Hematopoietic multipotent progenitor cell treated with erythropoietin and hydrocortisone succinate and interleukin-3 and kit ligand, for 17 days (in vitro differentiated cells): ENCODE data around the gene DNAJC28.
"Not testable (repeated sequence)": the region's sequence is repeated elsewhere in the genome, so short reads cannot be mapped to it uniquely, and the experiment has no call there.

ENCODE experiments used
- DNase-seq: peaks from one replicate; pipeline ENCODE4 v3.0.0-alpha.2; 2015; ENCODE audit warnings: low spot score

Gene DNAJC28

DNA sequence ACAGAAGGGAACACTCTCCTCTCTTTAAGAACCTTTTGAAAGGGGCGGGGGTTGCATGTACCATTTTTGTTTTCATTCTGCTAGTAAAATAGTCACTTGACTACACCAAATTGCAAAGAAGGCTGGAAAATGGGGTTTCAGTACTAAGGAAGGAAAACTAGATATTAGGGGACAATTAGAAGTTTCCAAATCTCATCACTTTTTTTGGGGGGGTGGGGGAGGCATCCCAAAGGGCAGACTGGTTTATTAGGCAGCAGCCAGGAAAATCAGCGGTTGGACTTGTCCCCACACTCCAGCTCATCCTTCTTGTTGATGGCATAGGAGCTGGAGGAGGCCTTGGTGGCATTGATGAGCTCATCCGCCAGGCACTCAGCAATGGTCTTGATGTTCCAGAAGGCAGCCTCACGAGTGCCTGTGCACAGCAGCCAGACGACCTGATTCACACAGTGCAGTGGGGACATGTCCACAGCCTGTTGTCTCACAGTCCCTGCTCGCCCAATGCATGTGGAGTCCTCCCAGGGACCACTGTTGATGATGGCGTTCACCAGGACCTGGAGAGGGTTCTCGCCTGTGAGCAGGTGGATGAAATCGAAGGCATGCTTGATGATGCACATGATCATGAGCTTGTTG lies 10.1 kb downstream of the DNAJC28 start:
- DNase-seq: no peak

DNA sequence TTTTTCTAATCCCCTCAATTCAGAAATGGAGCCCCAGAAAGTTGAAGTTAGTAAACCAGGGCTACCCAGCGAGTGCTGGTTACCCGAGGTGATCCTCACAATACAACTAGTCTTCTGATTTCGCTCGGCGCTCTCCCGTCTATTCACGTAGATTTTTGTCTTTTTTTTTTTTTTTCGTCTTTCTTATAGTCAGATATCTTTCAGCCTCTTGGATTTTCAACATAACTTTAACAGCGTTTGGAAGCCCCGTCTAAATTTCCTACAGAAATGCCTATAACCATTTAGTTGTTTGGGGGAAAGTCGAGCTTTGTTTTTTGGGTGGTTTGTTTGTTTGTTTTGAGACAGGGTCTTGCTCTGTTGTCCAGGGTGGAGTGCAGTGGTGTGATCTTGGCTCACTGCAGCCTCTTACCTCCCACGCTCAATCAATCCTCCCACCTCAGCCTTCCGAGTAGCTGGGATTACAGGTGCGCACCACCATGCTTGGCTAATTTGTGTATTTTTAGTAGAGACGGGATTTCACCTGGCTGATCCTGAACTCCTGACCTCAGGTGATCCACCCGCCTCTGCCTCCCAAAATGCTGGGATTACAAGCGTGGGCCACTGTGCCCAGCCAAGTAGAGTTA lies 10.9 kb downstream of the DNAJC28 start:
- DNase-seq: no peak

DNA sequence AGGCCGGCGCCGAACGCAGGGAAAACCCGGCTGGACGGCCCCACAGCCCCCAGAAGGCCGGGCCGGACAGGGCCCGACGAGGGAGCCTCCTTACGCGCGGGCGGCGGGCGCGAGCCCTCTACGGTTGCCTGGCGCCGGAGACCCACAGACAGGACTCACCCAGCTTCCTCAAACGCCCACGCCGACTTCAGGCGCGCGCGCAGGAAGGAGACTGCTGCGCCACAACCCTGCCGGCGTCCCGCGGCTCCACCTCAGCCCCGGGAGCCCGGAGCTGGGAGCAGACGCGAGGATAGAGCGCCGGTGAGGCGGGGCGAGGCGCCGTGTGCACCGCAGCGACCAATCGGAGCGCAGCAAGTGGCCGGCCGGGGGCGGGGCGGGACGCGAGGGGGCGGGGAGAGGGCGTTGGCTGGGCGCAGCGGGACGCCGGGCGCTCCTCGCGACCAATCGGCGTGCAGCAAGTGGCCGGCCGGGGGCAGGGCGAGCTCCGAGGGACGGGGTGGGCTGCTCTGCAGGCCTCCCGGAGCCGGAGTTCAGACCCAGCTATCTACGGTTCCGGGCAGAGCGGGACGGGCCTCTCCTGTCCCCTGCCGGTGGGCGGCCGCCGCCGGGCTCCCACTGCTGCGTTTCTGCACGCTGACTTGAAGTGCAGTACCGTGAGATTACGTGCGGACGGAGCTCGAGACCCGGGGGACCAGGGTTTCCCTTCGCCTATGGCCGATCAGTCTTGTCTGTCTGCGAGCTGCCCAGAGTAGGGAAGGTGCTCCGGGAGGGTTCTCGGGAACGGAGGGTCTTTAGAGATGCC lies 11.6 kb downstream of the DNAJC28 start, which contains the start of gene TMEM50B:
Gene TMEM50B, minus strand, starts transcription at position 296 of the 802 bp plus-strand sequence. CDS start 11,089 bp downstream, outside the sequence.
- DNase-seq: peak; percentile 95

DNA sequence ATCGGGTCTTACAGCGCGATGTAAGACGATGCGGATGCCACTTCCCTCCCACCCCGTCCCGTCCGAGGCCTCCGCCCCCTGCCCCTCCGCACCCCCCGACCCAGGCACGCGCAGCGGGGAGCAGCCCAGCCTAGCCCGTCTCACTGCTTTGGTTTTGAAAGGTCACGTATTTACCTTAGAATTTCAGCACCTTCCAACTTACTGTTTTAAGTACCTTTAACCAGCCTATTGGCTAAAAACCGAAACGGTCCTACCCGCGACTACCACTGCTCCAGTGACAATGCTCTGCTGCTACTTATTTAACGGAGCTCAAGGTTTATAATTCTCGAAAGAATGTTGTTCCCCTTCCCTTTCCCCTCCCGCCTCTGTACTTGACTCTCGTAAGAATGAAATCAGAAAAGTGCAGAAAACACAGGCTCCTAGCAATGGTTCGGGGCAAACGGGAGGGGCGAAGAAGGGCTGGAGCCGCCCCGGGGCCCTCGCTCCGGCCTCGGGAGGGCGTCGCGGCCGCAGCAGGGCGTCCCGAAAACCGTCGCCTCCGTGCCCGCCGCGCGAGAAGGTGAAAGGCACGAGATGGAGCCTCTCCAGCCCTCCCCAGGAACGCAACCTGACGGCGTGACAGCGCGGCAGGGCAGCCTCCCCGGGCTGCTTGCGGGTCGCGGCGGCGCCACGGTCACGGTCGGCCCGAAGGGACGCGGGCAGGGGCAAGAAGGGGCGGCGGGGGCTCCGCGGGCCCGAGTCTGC lies 12.4 kb downstream of the DNAJC28 start:
- no peak for DNase-seq

DNA sequence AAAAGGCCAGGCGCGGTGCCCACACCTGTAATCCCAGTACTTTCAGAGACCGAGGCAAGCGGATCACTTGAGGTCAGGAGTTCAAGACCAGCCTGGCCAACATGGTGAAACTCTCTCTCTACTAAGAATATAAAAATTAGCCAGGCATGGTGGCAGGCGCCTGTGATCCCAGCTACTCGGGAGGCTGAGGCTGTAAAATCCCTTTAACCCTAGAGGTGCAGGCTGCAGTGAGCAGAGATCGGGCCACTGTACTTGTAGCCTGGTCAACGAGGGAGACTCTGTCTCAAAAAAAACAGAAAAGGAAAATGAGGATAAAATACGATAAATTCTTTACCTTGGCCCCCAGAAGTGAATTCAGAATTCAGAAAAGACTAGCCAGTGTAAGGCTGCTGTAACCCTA lies 13.3 kb downstream of the DNAJC28 start:
- no peak for DNase-seq

DNA sequence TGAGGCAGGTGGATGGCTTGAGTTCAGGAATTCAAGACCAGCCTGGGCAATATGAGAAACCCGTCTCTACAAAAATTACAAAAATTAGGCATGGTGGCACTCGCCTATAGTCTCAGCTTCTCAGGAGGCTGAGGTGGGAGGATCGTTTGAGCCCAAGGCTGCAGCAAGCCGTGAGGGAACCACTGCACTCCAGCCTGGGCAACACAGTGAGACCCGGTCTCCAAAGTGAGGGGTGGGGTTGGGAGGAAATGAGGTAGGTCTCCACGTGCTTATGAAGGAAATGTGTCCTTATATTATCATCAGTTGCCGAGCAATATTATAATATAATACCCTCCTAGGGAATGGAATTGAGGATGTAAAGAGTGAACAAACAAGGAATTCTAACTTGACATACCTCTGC lies 14.4 kb downstream of the DNAJC28 start:
- no peak for DNase-seq

DNA sequence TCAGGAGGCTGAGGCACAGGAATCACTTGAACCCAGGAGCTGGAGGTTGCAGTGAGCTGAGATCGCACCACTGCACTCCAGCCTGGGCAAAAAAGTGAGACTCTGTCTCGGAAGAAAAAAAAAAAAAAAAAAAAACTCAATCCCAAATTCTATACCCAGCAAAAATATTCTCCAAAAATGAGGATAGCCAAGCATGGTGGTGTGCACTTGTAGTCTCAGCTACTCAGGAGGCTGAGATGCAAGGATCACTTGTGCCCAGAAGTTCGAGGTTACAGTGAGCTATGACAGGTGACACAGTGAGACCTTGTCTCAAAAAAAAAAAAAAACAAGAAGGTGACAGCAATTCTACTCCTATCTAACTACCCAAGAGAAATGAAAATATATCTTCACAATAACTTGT lies 18.2 kb downstream of the DNAJC28 start:
- no peak for DNase-seq

DNA sequence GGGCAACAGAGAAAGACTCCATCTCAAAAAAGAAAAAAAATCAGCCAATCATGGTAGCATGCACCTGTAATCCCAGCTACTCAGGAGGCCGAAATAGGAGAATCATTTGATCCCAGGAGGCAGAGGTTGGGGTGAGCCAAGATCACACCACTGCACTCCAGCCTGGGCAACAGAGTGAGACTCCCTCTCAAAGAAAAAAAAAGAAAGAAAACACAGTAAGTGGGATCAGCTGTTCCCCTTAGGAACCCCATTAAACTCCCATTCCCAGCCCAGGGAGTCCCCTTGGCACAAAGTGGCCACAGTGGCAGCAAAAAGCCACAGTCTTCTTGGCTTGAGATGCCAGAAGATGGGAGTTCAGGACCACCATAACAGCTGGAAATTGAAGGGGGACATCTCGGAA lies 20.8 kb downstream of the DNAJC28 start:
- DNase-seq: no peak

DNA sequence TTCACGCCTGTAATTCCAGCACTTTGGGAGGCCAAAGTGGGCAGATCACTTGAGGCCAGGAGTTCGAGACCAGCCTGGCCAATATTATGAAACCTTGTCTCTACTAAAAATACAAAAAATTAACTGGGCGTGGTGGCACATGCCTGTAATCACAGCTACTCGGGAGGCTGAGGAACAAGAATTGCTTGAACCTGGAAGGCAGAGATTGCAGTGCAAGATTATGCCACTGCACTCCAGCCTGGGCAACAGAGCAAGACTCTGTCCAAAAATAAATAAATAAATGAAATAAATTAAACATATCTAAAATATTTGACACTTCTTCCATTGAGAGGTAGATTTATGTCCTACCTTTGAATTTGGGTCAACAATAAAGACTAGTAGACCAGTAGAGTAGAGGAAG lies 22.3 kb downstream of the DNAJC28 start:
- DNase-seq: not testable (repeated sequence)

DNA sequence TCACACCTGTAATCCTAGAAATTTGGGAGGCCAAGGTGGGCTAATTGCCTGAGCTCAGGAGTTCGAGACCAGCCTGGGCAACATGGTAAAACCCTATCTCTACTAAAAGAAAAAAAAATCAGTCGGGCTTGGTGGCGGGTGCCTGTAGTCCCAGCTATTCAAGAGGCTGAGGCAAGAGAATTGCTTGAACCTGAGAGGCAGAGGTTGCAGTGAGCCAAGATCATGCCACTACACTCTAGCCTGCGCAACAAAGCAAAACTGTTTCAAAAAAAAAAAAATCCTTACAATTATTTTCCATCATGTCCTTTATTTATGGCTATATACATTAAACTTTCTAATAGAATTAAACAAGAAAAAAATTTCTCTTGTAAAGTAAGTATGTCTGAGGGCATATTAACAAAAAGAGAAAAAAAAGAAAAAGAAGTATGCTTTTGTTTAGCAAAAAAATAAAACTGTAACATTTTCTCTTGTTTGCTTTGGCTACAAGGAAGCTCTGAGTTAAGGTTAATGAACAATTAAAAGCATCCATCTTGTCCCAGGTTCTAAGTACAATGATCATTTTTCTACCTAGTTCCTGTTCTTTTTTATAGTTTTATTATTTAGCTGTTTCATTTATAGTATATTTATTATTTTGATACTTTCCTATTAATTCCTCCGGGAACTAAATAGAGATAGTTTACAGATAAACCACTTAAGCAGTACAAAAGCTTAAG lies 29.8 kb downstream of the DNAJC28 start:
- no peak for DNase-seq

DNA sequence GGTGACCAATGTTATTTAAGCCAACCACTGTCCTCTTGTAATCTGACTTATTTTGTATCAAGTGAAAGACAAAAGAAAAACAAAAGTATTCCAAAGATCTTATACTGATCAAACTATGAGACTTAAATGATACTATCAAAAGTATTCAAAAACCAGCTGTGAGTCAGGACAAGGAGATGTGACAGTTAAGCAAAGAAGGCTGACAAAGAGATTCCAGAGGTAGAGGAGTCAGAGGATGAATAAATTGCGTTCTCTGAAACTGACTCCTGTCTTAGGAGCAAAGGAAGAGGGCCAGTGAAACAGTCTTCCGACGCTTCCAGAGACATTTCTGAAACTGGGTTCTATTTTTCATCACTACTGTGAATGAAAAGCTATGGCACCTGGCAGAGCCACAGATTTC lies 32.7 kb downstream of the DNAJC28 start:
- DNase-seq: no peak

DNA sequence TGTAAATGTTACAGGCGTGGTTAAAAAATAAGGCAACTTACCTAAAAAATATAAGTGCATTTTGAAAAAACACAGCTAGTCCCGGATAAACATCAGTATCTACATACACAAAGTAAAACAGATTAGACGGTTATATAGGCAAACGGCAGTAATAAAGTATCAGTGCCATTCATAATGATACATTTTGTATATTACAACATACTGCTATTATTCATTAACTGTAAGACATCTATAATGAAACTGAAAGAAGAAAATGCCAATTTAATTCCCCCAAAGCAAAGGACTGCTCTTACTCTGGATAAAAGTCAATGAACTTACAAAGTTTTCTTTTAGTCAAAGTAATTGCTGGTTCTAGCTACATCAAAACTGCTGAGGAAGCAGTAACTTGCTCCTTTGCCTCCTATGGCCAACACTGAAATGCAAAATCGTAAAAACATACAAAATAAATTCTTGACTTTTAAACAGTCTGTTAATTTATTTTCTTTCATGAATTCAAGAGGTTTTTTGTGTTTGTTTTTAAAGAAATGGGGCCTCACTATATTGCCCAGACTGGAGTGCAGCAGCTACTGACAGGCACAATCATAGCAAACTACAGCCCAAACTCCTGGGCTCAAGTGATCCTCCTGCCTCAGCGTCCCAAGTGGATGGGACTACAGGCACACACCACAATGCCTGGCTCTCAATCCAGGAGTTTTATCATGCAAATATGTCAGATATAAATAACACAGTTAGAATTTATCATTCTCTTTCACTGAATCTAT lies 35.6 kb downstream of the DNAJC28 start:
- no peak for DNase-seq

DNA sequence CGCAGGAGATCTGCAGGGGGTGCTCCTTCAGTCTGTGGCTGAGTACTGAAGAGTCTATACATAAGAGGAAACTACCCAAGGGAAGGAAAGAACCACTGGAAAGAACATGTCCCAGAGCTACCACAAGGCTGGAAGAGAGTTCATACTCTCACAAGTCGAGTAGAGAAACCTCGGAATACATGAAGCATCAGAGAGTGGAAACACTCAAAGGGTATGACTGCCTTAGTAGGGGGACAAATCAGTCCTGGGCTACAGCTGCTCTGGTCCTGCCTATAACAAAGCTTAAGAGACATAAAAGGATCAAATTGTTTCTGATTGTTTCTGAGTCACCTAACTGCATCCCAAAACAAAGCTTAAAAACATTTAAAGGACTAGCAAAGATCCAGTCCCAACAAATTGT lies 39.2 kb downstream of the DNAJC28 start:
- no peak for DNase-seq

DNA sequence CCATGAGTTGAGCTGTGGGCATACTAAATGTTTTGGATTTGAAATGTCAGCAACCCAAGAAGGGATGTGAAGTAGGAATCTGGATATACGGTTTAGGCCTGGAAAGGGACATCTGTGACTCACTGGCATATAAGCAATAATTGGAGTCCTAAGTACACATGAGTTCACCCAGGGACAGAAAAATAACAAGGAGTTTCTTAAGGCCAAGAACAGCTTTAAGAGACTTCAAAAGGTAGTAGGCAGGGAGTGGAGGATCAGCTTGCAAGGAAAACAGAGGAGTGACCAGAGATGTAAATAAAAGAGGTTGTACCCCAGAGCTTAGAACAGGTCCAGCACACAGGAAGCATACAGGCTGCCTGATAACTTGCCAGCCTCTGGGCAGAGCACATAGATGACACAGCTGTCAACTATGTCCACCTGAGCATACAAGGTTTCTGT lies 39.9 kb downstream of the DNAJC28 start:
- DNase-seq: no peak

DNA sequence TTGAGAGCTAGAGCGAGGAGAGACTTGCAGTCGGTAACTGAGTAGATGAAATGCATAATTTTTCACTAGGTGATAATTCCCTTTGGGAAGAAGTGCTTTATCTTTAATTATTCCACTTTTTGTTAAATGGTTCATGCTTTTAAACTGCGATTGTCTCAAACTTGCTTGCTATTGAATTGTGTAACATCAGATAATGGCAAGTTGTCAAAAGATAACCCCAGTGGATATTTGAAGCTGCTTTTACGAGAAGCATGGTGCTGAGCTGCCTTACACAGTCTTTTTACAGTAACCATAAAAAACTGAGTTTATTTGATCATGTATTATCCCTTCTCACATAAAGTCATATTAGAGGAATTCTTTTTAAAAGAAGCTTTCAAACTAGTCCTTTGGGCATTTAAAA lies 41.9 kb downstream of the DNAJC28 start:
- DNase-seq: no peak

DNA sequence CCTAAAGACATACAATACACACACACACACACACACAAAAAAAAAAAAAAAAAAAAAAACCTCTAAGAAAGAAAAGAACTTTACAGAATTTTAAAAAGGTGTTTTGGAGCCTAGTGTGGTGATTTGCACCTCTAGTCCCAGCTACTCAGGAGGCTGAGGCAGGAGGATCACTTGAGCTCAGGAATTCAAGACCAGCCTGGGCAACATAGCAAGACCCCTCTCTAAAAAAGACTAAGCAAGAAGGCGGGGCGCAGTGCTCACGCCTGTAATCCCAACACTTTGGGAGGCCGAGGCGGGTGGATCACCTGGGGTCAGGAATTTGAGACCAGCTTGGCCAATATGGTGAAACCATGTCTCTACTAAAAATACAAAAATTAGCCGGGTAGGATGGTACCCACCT lies 44.9 kb downstream of the DNAJC28 start:
- not testable (repeated sequence) for DNase-seq

DNA sequence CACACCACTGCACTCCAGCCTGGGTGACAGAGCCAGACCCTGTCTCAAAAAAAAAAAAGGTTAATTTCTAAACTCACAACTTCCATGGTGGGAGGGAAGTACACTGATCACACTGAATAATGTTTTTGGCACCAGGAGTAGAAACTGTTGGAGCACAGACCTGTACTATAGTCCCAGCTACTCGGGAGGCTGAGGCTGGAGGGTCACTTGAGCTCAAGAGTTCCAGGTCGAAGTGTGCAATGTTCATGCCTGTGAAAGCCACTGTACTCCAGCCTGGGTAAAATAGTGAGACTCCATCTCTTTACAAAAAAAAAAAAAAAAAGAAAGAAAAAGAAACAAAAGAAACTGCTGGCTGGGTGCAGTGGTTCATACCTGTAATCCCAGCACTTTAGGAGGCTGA lies 47.0 kb downstream of the DNAJC28 start:
- no peak for DNase-seq

DNA sequence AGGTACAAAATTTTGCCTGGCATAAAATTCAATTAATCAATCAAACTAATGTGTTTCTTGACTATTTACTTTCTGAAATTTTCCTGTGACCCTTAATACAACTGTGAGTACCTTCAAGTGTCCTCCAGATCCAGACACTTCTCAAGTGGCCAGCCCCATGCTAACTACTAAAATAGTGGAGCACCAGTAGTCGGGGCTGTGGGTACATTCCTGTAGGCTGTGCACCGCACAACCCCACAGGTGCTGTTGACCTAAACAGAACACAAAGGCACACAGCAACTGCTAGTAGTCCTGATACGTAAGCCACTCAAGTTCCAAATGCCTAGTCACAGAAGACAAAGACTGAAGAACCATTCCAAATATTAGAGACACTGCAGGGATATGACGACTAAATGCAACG lies 48.3 kb downstream of the DNAJC28 start:
- no peak for DNase-seq

DNA sequence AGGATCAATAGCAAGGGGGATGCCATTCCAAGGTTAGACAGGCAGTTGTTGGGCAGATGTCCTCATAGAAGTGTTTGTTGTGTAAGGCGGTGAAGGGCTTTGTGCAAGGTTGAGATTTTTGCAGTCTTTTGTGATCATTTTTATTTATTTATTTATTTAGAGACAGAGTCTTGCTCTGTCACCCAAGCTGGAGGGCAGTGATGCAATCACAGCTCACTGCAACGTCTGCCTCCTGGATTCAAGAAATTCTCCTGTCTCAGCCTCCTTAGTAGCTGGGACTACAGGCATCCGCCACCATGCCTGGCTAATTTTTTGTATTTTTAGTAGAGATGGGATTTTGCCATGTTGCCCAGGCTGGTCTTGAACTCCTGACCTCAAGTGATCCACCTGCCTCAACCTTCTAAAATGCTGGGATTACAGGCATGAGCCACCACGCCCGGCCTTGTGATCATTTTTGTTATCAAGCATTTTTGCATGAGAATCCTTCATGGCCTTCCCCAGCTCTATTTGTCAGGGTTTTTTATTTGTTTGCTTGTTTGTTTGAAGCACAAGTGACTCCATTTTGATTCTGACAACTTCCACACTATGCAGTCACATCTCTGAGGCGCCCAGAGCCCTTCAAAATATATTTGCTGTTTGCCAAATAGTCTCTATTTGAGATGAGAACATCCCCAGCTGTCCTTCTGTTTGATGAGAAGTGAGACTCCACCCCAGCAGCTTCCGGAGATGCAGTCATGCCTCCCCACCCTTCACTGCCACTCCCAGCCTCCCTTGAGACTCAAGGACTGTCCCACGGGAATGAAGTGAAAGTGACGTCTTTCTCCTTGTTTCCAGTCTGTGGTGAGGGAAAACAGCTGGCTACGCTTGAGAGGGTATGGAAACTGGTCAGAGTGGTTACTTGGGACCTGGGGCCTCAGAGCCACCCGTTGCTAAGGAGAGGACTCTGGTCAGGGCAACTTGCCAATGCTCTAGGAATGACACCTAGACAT lies 49.7 kb downstream of the DNAJC28 start:
- DNase-seq: no peak
